Measurements from ENCODE around the gene ZNF646.
A peak's percentile ranks its signal among the peaks of the same experiment; 100 is the strongest.

The ZNF646 gene

GRCh38 chr16:31117384-31118222, 43.4 kb downstream of the ZNF646 start, which contains the start of gene KAT8:
Gene KAT8 (plus strand): TSS chr16:31117664. CDS start chr16:31117682, 18 bp downstream.
- no peak for TF ChIP-seq CTCF (IDR thresholded peaks at IDR 0.05; ENCODE audit: low read depth, low read length)
- TF ChIP-seq MAX (IDR thresholded peaks at IDR 0.05; ENCODE audit: low read depth, low read length) = peak; percentile 58
- peak; percentile 83 for TF ChIP-seq POLR2A (IDR thresholded peaks at IDR 0.05; ENCODE audit: extremely low read depth, insufficient read length)
- peak; percentile 82 for TF ChIP-seq MYC (IDR thresholded peaks at IDR 0.05; ENCODE audit: low read depth, low read length)
- peak; percentile 98 for DNase-seq (ENCODE audit: low read depth)
- H3K4me3 ChIP-seq (ENCODE audit: low read depth, low read length) = peak within 1 kb of the TSS; percentile 91

GRCh38 chr16:31118223-31119155, 44.3 kb downstream of the ZNF646 start:
- no peak for DNase-seq (ENCODE audit: low read depth)
- TF ChIP-seq POLR2A (IDR thresholded peaks at IDR 0.05; ENCODE audit: extremely low read depth, insufficient read length) (no peak), MYC (IDR thresholded peaks at IDR 0.05; ENCODE audit: low read depth, low read length) (no peak), MAX (IDR thresholded peaks at IDR 0.05; ENCODE audit: low read depth, low read length) (no peak), CTCF (IDR thresholded peaks at IDR 0.05; ENCODE audit: low read depth, low read length) (no peak)
- H3K4me3 ChIP-seq (ENCODE audit: low read depth, low read length) = peak overlapping the region; percentile 91

GRCh38 chr16:31120129-31120528, 45.9 kb downstream of the ZNF646 start:
- no peak for DNase-seq (ENCODE audit: low read depth)
- TF ChIP-seq MAX (IDR thresholded peaks at IDR 0.05; ENCODE audit: low read depth, low read length) = no peak
- TF ChIP-seq POLR2A (IDR thresholded peaks at IDR 0.05; ENCODE audit: extremely low read depth, insufficient read length) = no peak

GRCh38 chr16:31125844-31126243, 51.6 kb downstream of the ZNF646 start:
- DNase-seq (ENCODE audit: low read depth) = no peak
- H3K4me3 ChIP-seq (ENCODE audit: low read depth, low read length) = no peak overlapping the region
- TF ChIP-seq MAX (IDR thresholded peaks at IDR 0.05; ENCODE audit: low read depth, low read length) (no peak), POLR2A (IDR thresholded peaks at IDR 0.05; ENCODE audit: extremely low read depth, insufficient read length) (no peak), CTCF (IDR thresholded peaks at IDR 0.05; ENCODE audit: low read depth, low read length) (no peak)

More at GRCh38 chr16:31120129-31120528, 45.9 kb downstream of the ZNF646 start:
- H3K4me3 ChIP-seq (ENCODE audit: low read depth, low read length) = no peak overlapping the region

GRCh38 chr16:31127182-31127581, 53.0 kb downstream of the ZNF646 start:
- DNase-seq (ENCODE audit: low read depth) = no peak
- no peak overlapping the region for H3K4me3 ChIP-seq (ENCODE audit: low read depth, low read length)
- no peak for TF ChIP-seq CTCF (IDR thresholded peaks at IDR 0.05; ENCODE audit: low read depth, low read length)
- TF ChIP-seq MYC (IDR thresholded peaks at IDR 0.05; ENCODE audit: low read depth, low read length) = no peak
